MM.1S (cell line): ENCODE results near the gene HES5.

Experiments
- DNase-seq: peaks from one replicate; pipeline ENCODE4 v3.0.0-alpha.2; 2015
- H2AFZ ChIP-seq: fragments of 300-600 bp; sonication (generic); 2 replicates; pipeline ENCODE4 v1.6.0; 2016; ENCODE audit warnings: antibody characterized with exemption, low read length
- H3F3A ChIP-seq: fragments of 300-600 bp; sonication (generic); 2 replicates; pipeline ENCODE4 v1.6.1; 2016; ENCODE audit warnings: mild to moderate bottlenecking, antibody characterized with exemption, low read length, moderate library complexity, mixed read lengths; ENCODE audit not compliant: insufficient read depth
- H3K27ac ChIP-seq: fragments of 300-600 bp; sonication (generic); 2 replicates; pipeline ENCODE4 v1.5.1; 2016; ENCODE audit warnings: mild to moderate bottlenecking, low read length
- H3K27me3 ChIP-seq: fragments of 300-600 bp; sonication (generic); replicated peaks from 2 replicates; pipeline ENCODE4 v1.6.0; 2016; ENCODE audit warnings: low read length; ENCODE audit not compliant: insufficient read depth
- H3K36me3 ChIP-seq: fragments of 300-600 bp; sonication (generic); replicated peaks from 2 replicates; pipeline ENCODE4 v1.6.1; 2016; ENCODE audit warnings: mild to moderate bottlenecking, low read length, mixed read lengths; ENCODE audit not compliant: insufficient read depth
- H3K4me1 ChIP-seq: fragments of 300-600 bp; sonication (generic); 2 replicates; pipeline ENCODE4 v1.6.1; 2016; ENCODE audit warnings: low read length, mixed read lengths
- H3K4me2 ChIP-seq: fragments of 300-600 bp; sonication (generic); 2 replicates; pipeline ENCODE4 v1.6.0; 2016; ENCODE audit warnings: low read depth, low read length
- H3K4me3 ChIP-seq: fragments of 300-600 bp; sonication (generic); 2 replicates; pipeline ENCODE4 v1.5.1; 2016; ENCODE audit warnings: low read length, mixed read lengths
- H3K79me2 ChIP-seq: fragments of 300-600 bp; sonication (generic); 2 replicates; pipeline ENCODE4 v1.6.1; 2016; ENCODE audit warnings: mixed run types, low read length, mixed read lengths
- H3K9ac ChIP-seq: fragments of 300-600 bp; sonication (generic); 2 replicates; pipeline ENCODE4 v1.6.1; 2016; ENCODE audit warnings: low read length, mixed read lengths
- H3K9me2 ChIP-seq: fragments of 300-600 bp; sonication (generic); replicated peaks from 2 replicates; pipeline ENCODE4 v1.6.1; 2016; ENCODE audit warnings: mild to moderate bottlenecking, low read length, mixed read lengths; ENCODE audit not compliant: insufficient read depth
- H3K9me3 ChIP-seq: fragments of 300-600 bp; sonication (generic); replicated peaks from 2 replicates; pipeline ENCODE4 v1.6.1; 2016; ENCODE audit warnings: mild to moderate bottlenecking, low read length, mixed read lengths; ENCODE audit not compliant: insufficient read depth
- H4K20me1 ChIP-seq: fragments of 300-600 bp; sonication (generic); 2 replicates; pipeline ENCODE4 v1.6.1; 2016; ENCODE audit warnings: mild to moderate bottlenecking, low read length, moderate library complexity, mixed read lengths; ENCODE audit not compliant: insufficient read depth
- CTCF ChIP-seq: fragments of 300-600 bp; sonication (generic); IDR thresholded peaks from 2 replicates; pipeline ENCODE4 v1.5.1; 2016; ENCODE audit warnings: antibody characterized with exemption, low read length, mixed read lengths
- EZH2 ChIP-seq: fragments of 300-600 bp; sonication (generic); optimal IDR thresholded peaks from 2 replicates; pipeline ENCODE3; 2017; ENCODE audit warnings: low read depth, mild to moderate bottlenecking, antibody characterized with exemption, low read length, mixed read lengths
- EZH2phosphoT487 ChIP-seq: fragments of 300-600 bp; sonication (generic); IDR thresholded peaks from 2 replicates; pipeline ENCODE4 v1.6.1; 2018; ENCODE audit warnings: antibody characterized with exemption, low read length

Gene HES5

GRCh38 chr1:2489615-2490014 is 40.4 kb downstream of the HES5 start:
- Histone ChIP-seq H3K27ac (no peak overlapping the region), H3K79me2 (no peaks in the 10 kb centered on the region)

GRCh38 chr1:2488688-2489087 is 41.4 kb downstream of the HES5 start:
- H3K9me2 ChIP-seq: no peaks in the 10 kb centered on the region
- no peak overlapping the region for H3K4me2 ChIP-seq
- TF ChIP-seq EZH2: no peak
- TF ChIP-seq EZH2phosphoT487: no peak
- TF ChIP-seq CTCF: no peak
- H2AFZ ChIP-seq: no peak overlapping the region
- no peaks in the 10 kb centered on the region for H3F3A ChIP-seq
- DNase-seq: no peak
- H3K79me2 ChIP-seq: no peaks in the 10 kb centered on the region
- peaks cover 15% of the 10 kb centered on the region for H3K4me1 ChIP-seq
- no peak overlapping the region for H3K9ac ChIP-seq
- H4K20me1 ChIP-seq: no peaks in the 10 kb centered on the region
- no peak overlapping the region for H3K27ac ChIP-seq
- H3K36me3 ChIP-seq: no peaks in the 10 kb centered on the region
- H3K9me3 ChIP-seq: no peaks in the 10 kb centered on the region
- H3K27me3 ChIP-seq: peaks cover 79% of the 10 kb centered on the region
- no peak overlapping the region for H3K4me3 ChIP-seq

More at GRCh38 chr1:2489615-2490014, 40.4 kb downstream of the HES5 start:
- H4K20me1 ChIP-seq: no peaks in the 10 kb centered on the region
- no peak overlapping the region for H2AFZ ChIP-seq
- no peaks in the 10 kb centered on the region for H3K9me3 ChIP-seq
- no peaks in the 10 kb centered on the region for H3F3A ChIP-seq
- H3K4me1 ChIP-seq: peaks cover 15% of the 10 kb centered on the region
- H3K9ac ChIP-seq: no peak overlapping the region
- no peaks in the 10 kb centered on the region for H3K36me3 ChIP-seq
- H3K27me3 ChIP-seq: peaks cover 73% of the 10 kb centered on the region
- TF ChIP-seq EZH2 (no peak), EZH2phosphoT487 (no peak), CTCF (no peak)
- H3K4me3 ChIP-seq: no peak overlapping the region
- H3K4me2 ChIP-seq: no peak overlapping the region
- no peaks in the 10 kb centered on the region for H3K9me2 ChIP-seq
- no peak for DNase-seq

GRCh38 chr1:2486558-2486957 is 43.5 kb downstream of the HES5 start:
- DNase-seq: no peak
- Histone ChIP-seq H2AFZ (no peak overlapping the region), H3F3A (no peaks in the 10 kb centered on the region), H3K79me2 (no peaks in the 10 kb centered on the region), H3K9ac (no peak overlapping the region), H4K20me1 (no peaks in the 10 kb centered on the region), H3K9me2 (no peaks in the 10 kb centered on the region), H3K4me2 (no peak overlapping the region), H3K4me3 (no peak overlapping the region), H3K27ac (no peak overlapping the region), H3K4me1 (peaks cover 4% of the 10 kb centered on the region; the same call in 1 of the 2 replicates), H3K27me3 (peaks cover 60% of the 10 kb centered on the region), H3K36me3 (no peaks in the 10 kb centered on the region), H3K9me3 (no peaks in the 10 kb centered on the region)
- TF ChIP-seq CTCF (no peak), EZH2 (no peak), EZH2phosphoT487 (no peak)
